ENCODE measurements around the gene SIL1.

SIL1 gene

DNA sequence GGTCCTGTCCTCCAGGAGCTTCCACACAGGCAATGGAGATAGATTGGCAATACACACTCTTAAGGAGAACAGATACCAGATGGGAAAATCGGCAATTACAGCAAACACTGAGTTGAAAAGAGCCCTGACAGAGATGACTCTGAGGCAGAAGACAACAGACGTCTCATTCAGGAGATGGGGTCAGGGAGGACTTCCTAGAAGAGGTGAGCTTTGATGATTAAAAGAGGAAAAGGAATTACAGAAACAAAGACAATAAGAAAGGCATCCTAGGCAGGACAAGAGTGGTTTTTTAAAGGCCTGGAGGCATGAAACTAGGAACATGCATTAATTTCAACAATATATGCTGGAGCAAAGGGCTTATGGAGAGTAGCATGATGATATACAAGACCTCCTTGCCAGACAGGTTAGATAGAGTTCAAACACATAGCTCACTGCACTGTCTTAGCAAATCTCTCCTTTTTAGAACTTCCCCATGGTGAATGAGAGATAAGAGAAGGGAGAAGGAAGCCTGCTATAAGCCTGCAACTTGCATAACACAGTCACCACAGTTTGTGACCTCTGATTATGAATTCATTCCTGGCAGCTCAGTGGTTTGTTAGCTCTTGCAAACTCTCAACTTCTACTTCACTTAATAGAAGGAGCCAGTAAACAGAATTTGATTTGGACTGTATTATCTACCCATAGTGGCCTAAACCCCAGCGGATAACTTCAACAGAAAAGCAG lies 48.5 kb downstream of the SIL1 start:
- H3K27ac ChIP-seq = no peak overlapping the region
- H3K27me3 ChIP-seq (ENCODE audit: insufficient read depth, low read depth, severe bottlenecking) = no peaks in the 10 kb centered on the region
- no peaks in the 10 kb centered on the region for H3K9me3 ChIP-seq (ENCODE audit: severe bottlenecking)
- TF ChIP-seq CTCF (IDR thresholded peaks at IDR 0.05; ENCODE audit: low read depth, low read length) = no peak
- no peaks in the 10 kb centered on the region for H3K36me3 ChIP-seq
- DNase-seq = no peak
- H3K4me3 ChIP-seq (ENCODE audit: low read depth, low read length) = no peak overlapping the region

- H3K9me3 ChIP-seq (ENCODE audit: severe bottlenecking) = no peaks in the 10 kb centered on the region
Measured at GRCh38 chr5:139148986-139149385, 49.2 kb downstream of the SIL1 start.

GRCh38 chr5:139148306-139148705 lies 49.9 kb downstream of the SIL1 start:
- DNase-seq = no peak
- Histone ChIP-seq H3K36me3 (no peaks in the 10 kb centered on the region), H3K4me3 (ENCODE audit: low read depth, low read length) (no peak overlapping the region), H3K27ac (no peak overlapping the region), H3K27me3 (ENCODE audit: insufficient read depth, low read depth, severe bottlenecking) (no peaks in the 10 kb centered on the region), H3K9me3 (ENCODE audit: severe bottlenecking) (no peaks in the 10 kb centered on the region)
- no peak for TF ChIP-seq CTCF (IDR thresholded peaks at IDR 0.05; ENCODE audit: low read depth, low read length)

More at GRCh38 chr5:139148986-139149385, 49.2 kb downstream of the SIL1 start:
- Histone ChIP-seq H3K36me3 (no peaks in the 10 kb centered on the region), H3K27me3 (ENCODE audit: insufficient read depth, low read depth, severe bottlenecking) (no peaks in the 10 kb centered on the region), H3K27ac (no peak overlapping the region), H3K4me3 (ENCODE audit: low read depth, low read length) (no peak overlapping the region)
- TF ChIP-seq CTCF (IDR thresholded peaks at IDR 0.05; ENCODE audit: low read depth, low read length) = no peak
- no peak for DNase-seq

- Histone ChIP-seq H3K9me3 (ENCODE audit: severe bottlenecking) (no peaks in the 10 kb centered on the region), H3K27me3 (ENCODE audit: insufficient read depth, low read depth, severe bottlenecking) (no peaks in the 10 kb centered on the region), H3K27ac (no peak overlapping the region), H3K36me3 (no peaks in the 10 kb centered on the region), H3K4me3 (ENCODE audit: low read depth, low read length) (no peak overlapping the region)
- no peak for DNase-seq
- no peak for TF ChIP-seq CTCF (IDR thresholded peaks at IDR 0.05; ENCODE audit: low read depth, low read length)
Measured at GRCh38 chr5:139147483-139148087, 50.6 kb downstream of the SIL1 start.

DNA sequence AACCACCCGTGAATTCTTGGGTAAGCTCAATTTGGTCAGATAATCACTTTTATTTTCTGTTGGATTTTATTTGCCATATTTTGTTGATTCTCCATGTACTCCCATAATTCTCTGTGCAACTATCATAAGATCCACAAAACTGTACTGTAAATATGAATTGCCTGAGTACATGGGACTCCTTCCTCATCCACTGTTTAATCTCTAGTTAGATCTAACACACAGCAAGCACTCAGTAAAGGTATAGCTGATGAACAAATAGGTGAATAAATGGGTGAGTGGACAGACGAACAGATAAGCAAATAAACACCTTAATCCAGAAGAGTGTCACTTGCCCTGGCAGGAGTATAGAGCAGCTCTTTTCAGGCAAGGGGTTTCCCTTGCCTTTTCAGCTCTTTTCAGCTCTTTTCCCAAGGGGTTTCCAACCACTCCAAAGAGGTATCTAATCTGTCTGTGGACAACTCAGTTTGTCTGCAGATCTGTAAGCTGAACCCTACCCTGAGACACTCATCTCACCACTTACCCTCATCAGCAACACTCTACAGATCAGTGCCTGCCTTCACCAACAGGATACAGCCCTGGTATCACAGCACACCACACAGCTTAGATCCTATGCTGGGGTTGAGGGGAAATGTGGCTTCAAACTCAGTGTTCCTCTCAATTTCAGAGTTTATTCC lies 51.2 kb downstream of the SIL1 start:
- Histone ChIP-seq H3K9me3 (ENCODE audit: severe bottlenecking) (no peaks in the 10 kb centered on the region), H3K4me3 (ENCODE audit: low read depth, low read length) (no peak overlapping the region), H3K27me3 (ENCODE audit: insufficient read depth, low read depth, severe bottlenecking) (no peaks in the 10 kb centered on the region), H3K36me3 (no peaks in the 10 kb centered on the region), H3K27ac (no peak overlapping the region)
- DNase-seq = no peak
- no peak for TF ChIP-seq CTCF (IDR thresholded peaks at IDR 0.05; ENCODE audit: low read depth, low read length)
